ENCODE results near the gene NPAS1.

The NPAS1 gene

GRCh38 chr19:47026156-47026555 is 6.5 kb downstream of the NPAS1 start:
- Histone ChIP-seq H3K4me3 (ENCODE audit: low read length) (no peak overlapping the region), H3K27ac (ENCODE audit: low read depth, low read length) (no peak overlapping the region), H3K4me1 (ENCODE audit: control insufficient read depth, low read length) (no peaks in the 10 kb centered on the region), H3K4me2 (ENCODE audit: low read length) (no peak overlapping the region), H3K27me3 (ENCODE audit: control insufficient read depth, low read length) (peaks cover 61% of the 10 kb centered on the region), H3F3A (ENCODE audit: control insufficient read depth, insufficient read depth) (no peaks in the 10 kb centered on the region), H3K9me2 (replicated peaks; ENCODE audit: control insufficient read depth, low read length) (no peaks in the 10 kb centered on the region), H3K9me3 (ENCODE audit: control insufficient read depth, insufficient read depth, low read length) (no peaks in the 10 kb centered on the region), H4K20me1 (ENCODE audit: control insufficient read depth, insufficient read depth, low read depth, low read length) (no peaks in the 10 kb centered on the region), H3K79me2 (ENCODE audit: control insufficient read depth, low read length) (no peaks in the 10 kb centered on the region), H3K36me3 (ENCODE audit: control insufficient read depth, low read length) (no peaks in the 10 kb centered on the region)
- TF ChIP-seq EZH2phosphoT487 (IDR thresholded peaks at IDR 0.05; ENCODE audit: borderline replicate concordance, low read length) = no peak

- no peaks in the 10 kb centered on the region for H3K79me2 ChIP-seq (ENCODE audit: control insufficient read depth, low read length)
- TF ChIP-seq EZH2phosphoT487 (IDR thresholded peaks at IDR 0.05; ENCODE audit: borderline replicate concordance, low read length) (no peak), CTCF (IDR thresholded peaks at IDR 0.05; ENCODE audit: low read depth, low read length, poor library complexity, severe bottlenecking) (no peak)
- H3K27ac ChIP-seq (ENCODE audit: low read depth, low read length) = no peak overlapping the region
- no peaks in the 10 kb centered on the region for H3K36me3 ChIP-seq (ENCODE audit: control insufficient read depth, low read length)
- H3K9me3 ChIP-seq (ENCODE audit: control insufficient read depth, insufficient read depth, low read length) = no peaks in the 10 kb centered on the region
- H3K4me3 ChIP-seq (ENCODE audit: low read length) = no peak overlapping the region
- H3K27me3 ChIP-seq (ENCODE audit: control insufficient read depth, low read length) = peaks cover 56% of the 10 kb centered on the region
- H4K20me1 ChIP-seq (ENCODE audit: control insufficient read depth, insufficient read depth, low read depth, low read length) = no peaks in the 10 kb centered on the region
- H3K4me2 ChIP-seq (ENCODE audit: low read length) = no peak overlapping the region
- no peaks in the 10 kb centered on the region for H3K9me2 ChIP-seq (replicated peaks; ENCODE audit: control insufficient read depth, low read length)
- H3K4me1 ChIP-seq (ENCODE audit: control insufficient read depth, low read length) = no peaks in the 10 kb centered on the region
- H3F3A ChIP-seq (ENCODE audit: control insufficient read depth, insufficient read depth) = no peaks in the 10 kb centered on the region
These were observed 7.3 kb downstream of the NPAS1 start for GRCh38 chr19:47026889-47027288.

- H3K27ac ChIP-seq (ENCODE audit: low read depth, low read length) = no peak overlapping the region
- H4K20me1 ChIP-seq (ENCODE audit: control insufficient read depth, insufficient read depth, low read depth, low read length) = no peaks in the 10 kb centered on the region
- no peaks in the 10 kb centered on the region for H3K36me3 ChIP-seq (ENCODE audit: control insufficient read depth, low read length)
- H3K4me1 ChIP-seq (ENCODE audit: control insufficient read depth, low read length) = no peaks in the 10 kb centered on the region
- H3F3A ChIP-seq (ENCODE audit: control insufficient read depth, insufficient read depth) = no peaks in the 10 kb centered on the region
- no peaks in the 10 kb centered on the region for H3K9me2 ChIP-seq (replicated peaks; ENCODE audit: control insufficient read depth, low read length)
- peaks cover 51% of the 10 kb centered on the region for H3K27me3 ChIP-seq (ENCODE audit: control insufficient read depth, low read length)
- no peak overlapping the region for H3K4me3 ChIP-seq (ENCODE audit: low read length)
- no peaks in the 10 kb centered on the region for H3K79me2 ChIP-seq (ENCODE audit: control insufficient read depth, low read length)
- no peaks in the 10 kb centered on the region for H3K9me3 ChIP-seq (ENCODE audit: control insufficient read depth, insufficient read depth, low read length)
- no peak for TF ChIP-seq EZH2phosphoT487 (IDR thresholded peaks at IDR 0.05; ENCODE audit: borderline replicate concordance, low read length)
- no peak for TF ChIP-seq CTCF (IDR thresholded peaks at IDR 0.05; ENCODE audit: low read depth, low read length, poor library complexity, severe bottlenecking)
- no peak overlapping the region for H3K4me2 ChIP-seq (ENCODE audit: low read length)
These were observed 8.0 kb downstream of the NPAS1 start for GRCh38 chr19:47027586-47028088.

GRCh38 chr19:47028195-47028601 is 8.6 kb downstream of the NPAS1 start:
- Histone ChIP-seq H3K4me3 (ENCODE audit: low read length) (no peak overlapping the region), H3K79me2 (ENCODE audit: control insufficient read depth, low read length) (no peaks in the 10 kb centered on the region), H3K27ac (ENCODE audit: low read depth, low read length) (no peak overlapping the region), H3K36me3 (ENCODE audit: control insufficient read depth, low read length) (no peaks in the 10 kb centered on the region), H3K27me3 (ENCODE audit: control insufficient read depth, low read length) (peaks cover 46% of the 10 kb centered on the region), H3F3A (ENCODE audit: control insufficient read depth, insufficient read depth) (no peaks in the 10 kb centered on the region), H3K4me2 (ENCODE audit: low read length) (no peak overlapping the region), H3K4me1 (ENCODE audit: control insufficient read depth, low read length) (no peaks in the 10 kb centered on the region), H3K9me2 (replicated peaks; ENCODE audit: control insufficient read depth, low read length) (no peaks in the 10 kb centered on the region), H4K20me1 (ENCODE audit: control insufficient read depth, insufficient read depth, low read depth, low read length) (no peaks in the 10 kb centered on the region), H3K9me3 (ENCODE audit: control insufficient read depth, insufficient read depth, low read length) (no peaks in the 10 kb centered on the region)
- TF ChIP-seq CTCF (IDR thresholded peaks at IDR 0.05; ENCODE audit: low read depth, low read length, poor library complexity, severe bottlenecking) (no peak), EZH2phosphoT487 (IDR thresholded peaks at IDR 0.05; ENCODE audit: borderline replicate concordance, low read length) (no peak)

All from DOHH2 (cell line).